ENCODE measurements around the gene DEXI. TPM values are rescaled to one million over a fixed set of nuclear protein-coding genes. Genes with fewer than 3 reads are reported as not detected.
A peak's percentile ranks its signal among the peaks of the same experiment; 100 is the strongest.
"Not testable (repeated sequence)": the region's sequence is repeated elsewhere in the genome, so short reads cannot be mapped to it uniquely, and the experiment has no call there.

DEXI gene
- total RNA-seq, 1 donor from 2014 or later, result 38.0 TPM

GRCh38 chr16:10978871-10979446 lies 36.7 kb upstream of the DEXI start:
- Mint-ChIP-seq H3K27ac (peak overlapping the region; percentile 66), H3K36me3 (ENCODE audit: low read depth) (peaks cover 45% of the 10 kb centered on the region), H3K4me3 (no peak overlapping the region), H3K27me3 (no peaks in the 10 kb centered on the region), H3K9me3 (no peaks in the 10 kb centered on the region), H3K4me1 (peaks cover 61% of the 10 kb centered on the region)
- intact Hi-C loops (cut with micrococcal nuclease), result no loop called here
- no peak for DNase-seq

GRCh38 chr16:10978124-10978523 lies 35.9 kb upstream of the DEXI start:
- H3K27me3 Mint-ChIP-seq, result no peaks in the 10 kb centered on the region
- DNase-seq, result no peak
- intact Hi-C loops (cut with micrococcal nuclease), result no loop called here
- peak overlapping the region; percentile 54 for H3K27ac Mint-ChIP-seq
- H3K36me3 Mint-ChIP-seq (ENCODE audit: low read depth), result peaks cover 45% of the 10 kb centered on the region
- no peak overlapping the region for H3K4me3 Mint-ChIP-seq
- H3K9me3 Mint-ChIP-seq, result no peaks in the 10 kb centered on the region
- peaks cover 58% of the 10 kb centered on the region for H3K4me1 Mint-ChIP-seq

GRCh38 chr16:10976634-10977033 lies 34.4 kb upstream of the DEXI start:
- peak overlapping the region; percentile 54 for H3K27ac Mint-ChIP-seq
- H3K9me3 Mint-ChIP-seq, result no peaks in the 10 kb centered on the region
- no peak for DNase-seq
- H3K36me3 Mint-ChIP-seq (ENCODE audit: low read depth), result peaks cover 45% of the 10 kb centered on the region
- H3K4me3 Mint-ChIP-seq, result no peak overlapping the region
- peaks cover 59% of the 10 kb centered on the region for H3K4me1 Mint-ChIP-seq
- no peaks in the 10 kb centered on the region for H3K27me3 Mint-ChIP-seq
- intact Hi-C loops (cut with micrococcal nuclease), result no loop called here

- H3K36me3 Mint-ChIP-seq (ENCODE audit: low read depth), result peaks cover 47% of the 10 kb centered on the region
- peaks cover 61% of the 10 kb centered on the region for H3K4me1 Mint-ChIP-seq
These were observed 30.7 kb upstream of the DEXI start for GRCh38 chr16:10972819-10973464.

GRCh38 chr16:10972108-10972818 lies 30.0 kb upstream of the DEXI start:
- H3K27me3 Mint-ChIP-seq, result no peaks in the 10 kb centered on the region
- peaks cover 46% of the 10 kb centered on the region for H3K36me3 Mint-ChIP-seq (ENCODE audit: low read depth)
- peaks cover 55% of the 10 kb centered on the region for H3K4me1 Mint-ChIP-seq
- peak overlapping the region; percentile 65 for H3K4me3 Mint-ChIP-seq
- H3K9me3 Mint-ChIP-seq, result no peaks in the 10 kb centered on the region
- no peak for DNase-seq
- intact Hi-C loops (cut with micrococcal nuclease), result no loop called here
- H3K27ac Mint-ChIP-seq, result peak overlapping the region; percentile 87

More at GRCh38 chr16:10972819-10973464, 30.7 kb upstream of the DEXI start:
- Mint-ChIP-seq H3K27ac (peak overlapping the region; percentile 83), H3K4me3 (peak overlapping the region; percentile 65), H3K9me3 (no peaks in the 10 kb centered on the region), H3K27me3 (no peaks in the 10 kb centered on the region)
- no peak for DNase-seq
- intact Hi-C loops (cut with micrococcal nuclease), result no loop called here

- intact Hi-C loops (cut with micrococcal nuclease), result loop anchor here (1.0 kb wide), 1 partner anchor 284 kb away; no protein-coding TSS in a partner anchor
- Mint-ChIP-seq H3K27ac (peak overlapping the region; percentile 87), H3K4me1 (peaks cover 55% of the 10 kb centered on the region), H3K36me3 (ENCODE audit: low read depth) (peaks cover 52% of the 10 kb centered on the region), H3K9me3 (no peaks in the 10 kb centered on the region), H3K4me3 (peak overlapping the region; percentile 25), H3K27me3 (no peaks in the 10 kb centered on the region)
- DNase-seq, result peak; percentile 83
These were observed 29.3 kb upstream of the DEXI start for GRCh38 chr16:10971560-10971961.

GRCh38 chr16:10970065-10970464 lies 27.8 kb upstream of the DEXI start:
- intact Hi-C loops (cut with micrococcal nuclease), result no loop called here

GRCh38 chr16:10969615-10970014 lies 27.3 kb upstream of the DEXI start:
- H3K4me3 Mint-ChIP-seq, result no peak overlapping the region
- no peak for DNase-seq
- peaks cover 65% of the 10 kb centered on the region for H3K4me1 Mint-ChIP-seq
- H3K27me3 Mint-ChIP-seq, result no peaks in the 10 kb centered on the region
- H3K27ac Mint-ChIP-seq, result no peak overlapping the region
- no peaks in the 10 kb centered on the region for H3K9me3 Mint-ChIP-seq
- H3K36me3 Mint-ChIP-seq (ENCODE audit: low read depth), result peaks cover 53% of the 10 kb centered on the region
- intact Hi-C loops (cut with micrococcal nuclease), result loop anchor here (5.0 to 10.0 kb wide), 2 partner anchors 188 to 615 kb away; partner anchors contain the start of gene LITAF

More at GRCh38 chr16:10970065-10970464, 27.8 kb upstream of the DEXI start:
- no peak overlapping the region for H3K4me3 Mint-ChIP-seq
- no peak overlapping the region for H3K27ac Mint-ChIP-seq
- no peaks in the 10 kb centered on the region for H3K9me3 Mint-ChIP-seq
- peaks cover 58% of the 10 kb centered on the region for H3K36me3 Mint-ChIP-seq (ENCODE audit: low read depth)
- H3K4me1 Mint-ChIP-seq, result peaks cover 65% of the 10 kb centered on the region
- no peak for DNase-seq
- H3K27me3 Mint-ChIP-seq, result no peaks in the 10 kb centered on the region

- no peak overlapping the region for H3K4me3 Mint-ChIP-seq
- H3K27me3 Mint-ChIP-seq, result no peaks in the 10 kb centered on the region
- peaks cover 68% of the 10 kb centered on the region for H3K4me1 Mint-ChIP-seq
- H3K27ac Mint-ChIP-seq, result no peak overlapping the region
- DNase-seq, result no peak
- intact Hi-C loops (cut with micrococcal nuclease), result loop anchor here (5.0 to 10.0 kb wide), 2 partner anchors 189 to 616 kb away; partner anchors contain the start of gene LITAF
- H3K36me3 Mint-ChIP-seq (ENCODE audit: low read depth), result peaks cover 55% of the 10 kb centered on the region
- H3K9me3 Mint-ChIP-seq, result no peaks in the 10 kb centered on the region
These were observed 26.2 kb upstream of the DEXI start for GRCh38 chr16:10968498-10968897.

- H3K36me3 Mint-ChIP-seq (ENCODE audit: low read depth), result peaks cover 55% of the 10 kb centered on the region
- no peak for DNase-seq
- no peak overlapping the region for H3K4me3 Mint-ChIP-seq
- no peak overlapping the region for H3K27ac Mint-ChIP-seq
- no peaks in the 10 kb centered on the region for H3K27me3 Mint-ChIP-seq
- intact Hi-C loops (cut with micrococcal nuclease), result loop anchor here (5.0 to 10.0 kb wide), 2 partner anchors 189 to 617 kb away; partner anchors contain the start of gene LITAF
- peaks cover 64% of the 10 kb centered on the region for H3K4me1 Mint-ChIP-seq
- no peaks in the 10 kb centered on the region for H3K9me3 Mint-ChIP-seq
These were observed 25.7 kb upstream of the DEXI start for GRCh38 chr16:10967986-10968385.

GRCh38 chr16:10966559-10966958 lies 24.3 kb upstream of the DEXI start:
- DNase-seq, result peak; percentile 71
- H3K9me3 Mint-ChIP-seq, H3K27me3 Mint-ChIP-seq: not testable (repeated sequence)
- H3K4me1 Mint-ChIP-seq, result peaks cover 58% of the 10 kb centered on the region
- intact Hi-C loops (cut with micrococcal nuclease), result loop anchor here (5.0 to 10.0 kb wide), 2 partner anchors 191 to 618 kb away; partner anchors contain the start of gene LITAF
- peaks cover 59% of the 10 kb centered on the region for H3K36me3 Mint-ChIP-seq (ENCODE audit: low read depth)
- H3K27ac Mint-ChIP-seq, result peak overlapping the region; percentile 88
- H3K4me3 Mint-ChIP-seq, result peak overlapping the region; percentile 29

GRCh38 chr16:10966129-10966528 lies 23.9 kb upstream of the DEXI start:
- H3K36me3 Mint-ChIP-seq (ENCODE audit: low read depth), result peaks cover 56% of the 10 kb centered on the region
- DNase-seq, result no peak
- peaks cover 56% of the 10 kb centered on the region for H3K4me1 Mint-ChIP-seq
- intact Hi-C loops (cut with micrococcal nuclease), result loop anchor here (5.0 to 10.0 kb wide), 2 partner anchors 191 to 619 kb away; partner anchors contain the start of gene LITAF
- H3K27ac Mint-ChIP-seq, result peak overlapping the region; percentile 88
- no peaks in the 10 kb centered on the region for H3K9me3 Mint-ChIP-seq
- H3K4me3 Mint-ChIP-seq, result peak overlapping the region; percentile 29
- H3K27me3 Mint-ChIP-seq, result no peaks in the 10 kb centered on the region

- Mint-ChIP-seq H3K27ac (peak overlapping the region; percentile 88), H3K27me3 (no peaks in the 10 kb centered on the region), H3K4me3 (peak overlapping the region; percentile 57), H3K4me1 (peaks cover 56% of the 10 kb centered on the region), H3K36me3 (ENCODE audit: low read depth) (peaks cover 51% of the 10 kb centered on the region), H3K9me3 (no peaks in the 10 kb centered on the region)
- intact Hi-C loops (cut with micrococcal nuclease), result loop anchor here (1.0 to 10.0 kb wide), 8 partner anchors 8 to 619 kb away; partner anchors contain the start of gene LITAF
- peak; percentile 71 for DNase-seq
These were observed 23.3 kb upstream of the DEXI start for GRCh38 chr16:10965440-10966061.

Data from activated CD4-positive, alpha-beta T cell treated with anti-CD3 and anti-CD28 coated beads, Interleukin-2, amount 10 ng/mL, durations not matched to agents 24 days and 14 days (primary cell).